Measurements from ENCODE around the gene EPN2.

The EPN2 gene

DNA sequence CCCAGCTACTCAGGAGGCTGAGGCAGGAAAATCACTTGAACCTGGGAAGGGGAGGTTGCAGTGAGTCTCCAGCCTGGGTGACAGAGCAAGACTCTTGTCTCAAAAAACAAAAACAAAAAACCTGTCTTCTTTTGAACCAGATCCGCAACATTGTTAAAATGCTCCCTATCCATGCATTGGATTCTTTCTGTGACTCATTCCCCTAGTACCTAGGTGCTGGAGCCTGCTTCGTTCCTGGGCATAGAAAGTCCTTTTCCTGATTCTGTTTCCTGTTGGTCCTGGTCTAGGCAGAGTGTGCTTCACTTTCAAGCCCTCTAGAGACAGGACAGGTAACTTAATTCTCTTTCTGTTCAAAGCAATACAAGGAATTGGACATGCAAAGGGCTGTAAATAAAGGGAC, 5.2 kb downstream of the EPN2 start:
- DNase-seq, result no peak

DNA sequence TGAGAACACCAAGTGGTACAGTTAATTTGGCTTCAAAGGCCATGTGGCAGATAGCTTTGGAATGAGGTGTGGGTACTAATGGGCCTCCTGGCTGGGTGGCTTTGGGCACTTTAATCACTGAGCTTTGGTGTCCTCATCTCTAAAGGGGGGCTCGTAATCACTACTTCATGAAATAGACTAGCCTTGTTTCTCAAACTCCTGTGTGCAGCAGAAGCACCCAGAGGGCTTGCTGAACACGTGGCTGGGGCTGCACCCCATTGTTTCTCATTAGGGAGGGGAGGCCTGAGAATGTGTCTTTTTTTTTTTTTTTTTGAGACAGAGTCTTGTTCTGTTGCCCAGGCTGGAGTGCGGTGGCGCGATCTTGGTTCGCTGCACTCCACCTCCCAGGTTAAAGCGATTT, 5.8 kb downstream of the EPN2 start:
- no peak for DNase-seq

DNA sequence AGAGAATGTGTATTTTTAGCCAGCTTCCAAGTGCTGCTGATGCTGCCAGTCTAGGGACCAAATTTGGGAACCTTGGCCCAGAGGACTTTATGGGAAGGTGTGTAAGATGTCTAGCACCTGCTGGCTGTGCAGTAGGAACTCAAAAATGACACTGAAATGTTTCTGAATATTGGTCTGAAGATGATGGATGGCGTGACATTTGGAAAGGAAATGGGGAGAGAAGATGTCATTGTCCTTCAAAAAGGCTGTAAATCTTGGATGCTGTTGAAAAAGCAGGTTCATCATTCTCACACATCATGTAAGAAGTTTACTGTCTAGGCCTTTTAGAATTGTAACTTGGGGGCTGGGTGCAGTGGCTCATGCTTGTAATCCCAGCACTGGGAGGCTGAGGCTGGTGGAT, 6.7 kb downstream of the EPN2 start:
- DNase-seq, result no peak

DNA sequence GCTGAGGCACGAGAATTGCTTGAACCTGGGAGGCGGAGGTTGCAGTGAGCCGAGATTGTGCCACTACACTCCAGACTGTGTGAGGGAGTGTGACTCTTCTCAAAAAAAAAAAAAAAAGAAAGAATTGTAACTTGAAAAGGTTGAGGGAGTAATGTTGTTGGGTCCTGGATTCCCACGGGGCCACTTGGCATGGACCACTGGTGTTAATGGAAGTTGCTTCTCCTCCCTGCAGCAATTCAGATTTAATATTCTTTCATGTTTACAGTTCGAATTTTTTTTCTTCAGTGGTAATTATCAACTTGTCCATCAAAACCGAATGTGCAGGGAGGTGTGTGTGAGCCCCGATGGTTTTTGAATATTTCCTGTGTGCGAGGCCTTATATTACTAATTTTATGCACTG, 7.2 kb downstream of the EPN2 start:
- DNase-seq, result no peak

DNA sequence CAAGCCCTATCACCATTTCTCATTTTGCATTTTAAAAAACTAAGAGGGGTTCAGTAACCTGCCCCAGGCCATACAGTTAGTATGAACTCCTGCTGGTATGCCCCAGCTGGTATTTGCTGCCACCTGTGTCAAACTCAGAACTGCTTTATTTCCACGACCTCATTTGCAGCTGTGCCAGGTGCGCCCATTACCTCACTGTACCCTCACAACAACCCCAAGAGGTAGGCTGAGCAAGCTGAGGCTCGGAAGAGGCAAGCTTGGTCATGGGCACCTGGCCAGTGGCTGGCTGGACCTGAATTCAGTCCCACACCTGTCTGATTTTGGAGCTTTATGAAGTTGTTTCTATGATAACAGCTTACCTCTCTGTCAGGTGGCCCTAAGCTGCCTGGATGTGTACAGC, 7.6 kb downstream of the EPN2 start:
- DNase-seq, result no peak

DNA sequence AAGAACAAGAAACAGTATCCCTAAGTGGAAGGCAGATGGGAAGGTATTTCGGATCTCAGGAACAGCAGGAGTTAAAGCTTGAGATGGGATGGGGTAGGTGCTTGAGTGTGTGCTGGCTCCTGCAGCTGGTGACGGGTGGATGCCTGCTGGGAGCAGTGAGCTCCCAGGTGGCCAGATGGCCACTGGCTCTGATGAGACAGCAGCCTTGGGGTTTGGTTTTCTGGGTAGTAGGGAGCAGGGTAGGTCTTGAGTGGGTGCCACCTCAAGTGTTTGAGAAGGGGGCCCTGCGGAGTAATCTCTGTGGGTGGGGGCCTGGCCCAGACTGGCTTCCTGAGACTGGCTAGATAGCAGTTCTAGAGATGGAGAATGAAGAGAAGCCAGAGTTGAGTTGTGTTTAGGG, 10.3 kb downstream of the EPN2 start:
- DNase-seq, result no peak

DNA sequence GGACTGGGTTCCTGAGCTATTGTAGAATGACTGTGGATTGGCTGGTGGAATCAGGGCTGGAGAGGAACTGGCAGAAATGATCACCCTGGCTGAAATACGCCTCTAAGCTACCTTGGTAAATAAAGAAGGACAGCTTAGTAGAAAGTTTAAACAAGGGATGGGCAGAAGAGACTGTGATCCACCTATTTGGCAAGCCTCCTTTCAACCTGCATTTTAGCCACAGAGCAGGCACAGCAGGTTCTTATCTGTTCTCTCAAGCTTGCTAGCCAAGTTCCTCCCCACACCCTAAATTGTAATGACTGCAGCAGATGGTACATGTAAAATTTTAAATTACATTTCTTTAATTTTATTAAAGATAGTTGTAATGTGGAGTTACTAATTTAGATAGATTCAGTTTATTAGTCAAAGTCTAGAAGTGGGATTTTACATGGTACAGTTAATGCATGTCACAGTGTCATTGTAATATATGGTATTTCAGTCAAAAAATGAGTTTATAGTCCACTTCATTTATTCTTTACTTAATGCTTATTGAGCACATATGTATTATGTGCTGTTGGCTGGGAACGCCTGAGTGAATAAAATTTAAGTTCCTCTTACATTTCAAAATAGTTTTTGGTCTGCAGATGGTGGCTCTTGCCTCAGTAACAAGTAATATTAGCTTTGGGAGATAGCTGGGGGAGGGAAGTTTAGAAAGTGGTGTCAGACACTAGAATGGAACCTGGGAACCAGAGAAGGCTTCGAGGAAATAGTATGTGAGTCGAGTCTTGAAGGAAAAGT, 11.2 kb downstream of the EPN2 start:
- DNase-seq, result no peak

DNA sequence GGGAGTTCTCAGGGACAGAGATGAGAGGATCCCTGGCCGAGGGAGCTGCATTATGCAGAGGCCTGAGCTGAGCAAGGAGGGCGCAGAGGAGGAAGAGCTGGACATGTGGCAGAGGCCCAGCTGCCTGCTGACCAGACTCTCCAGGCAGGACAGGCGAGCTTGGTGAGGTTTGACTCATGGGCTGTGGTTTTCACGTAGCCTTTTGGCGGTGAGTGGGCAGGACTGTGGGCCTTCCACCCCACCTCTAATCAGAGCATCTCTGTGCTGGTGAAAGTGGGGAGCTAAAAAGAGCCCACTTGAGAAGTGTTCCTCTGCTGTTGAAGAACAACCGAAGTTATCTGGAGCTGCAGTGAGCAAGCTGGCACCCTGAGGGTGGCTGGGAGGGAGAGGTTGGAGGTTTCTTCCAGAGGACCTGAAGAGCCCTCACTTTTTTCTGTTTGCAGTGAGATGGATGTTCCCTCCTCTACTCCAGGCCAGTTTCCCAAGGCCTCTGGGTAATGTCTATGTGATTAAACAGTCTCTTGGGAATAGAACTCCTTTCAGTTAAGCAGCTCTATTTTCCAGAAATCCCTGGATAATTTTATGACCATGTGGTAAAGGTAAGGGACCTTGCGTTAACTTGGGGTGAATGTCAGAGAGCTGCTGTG, 11.9 kb downstream of the EPN2 start:
- no peak for DNase-seq

DNA sequence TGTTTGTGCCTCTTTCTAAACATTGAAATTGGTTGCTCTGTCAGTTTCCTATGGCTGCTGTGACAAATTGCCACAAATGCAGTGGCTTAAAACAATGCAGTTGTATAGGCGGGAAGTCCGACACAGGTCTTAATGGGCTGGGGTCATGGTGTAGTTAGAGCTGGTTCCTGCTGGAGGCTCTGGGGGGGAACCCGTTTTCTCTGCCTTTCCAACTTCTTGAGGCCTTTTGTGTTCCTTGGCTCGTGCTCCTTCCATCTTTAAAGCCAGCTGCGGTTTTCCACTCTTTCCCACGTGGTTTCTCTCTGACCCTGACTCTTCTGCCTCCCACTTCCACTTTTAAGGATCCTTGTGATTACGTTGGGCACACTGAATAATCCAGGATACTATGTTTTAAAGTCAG, 12.5 kb downstream of the EPN2 start:
- no peak for DNase-seq

DNA sequence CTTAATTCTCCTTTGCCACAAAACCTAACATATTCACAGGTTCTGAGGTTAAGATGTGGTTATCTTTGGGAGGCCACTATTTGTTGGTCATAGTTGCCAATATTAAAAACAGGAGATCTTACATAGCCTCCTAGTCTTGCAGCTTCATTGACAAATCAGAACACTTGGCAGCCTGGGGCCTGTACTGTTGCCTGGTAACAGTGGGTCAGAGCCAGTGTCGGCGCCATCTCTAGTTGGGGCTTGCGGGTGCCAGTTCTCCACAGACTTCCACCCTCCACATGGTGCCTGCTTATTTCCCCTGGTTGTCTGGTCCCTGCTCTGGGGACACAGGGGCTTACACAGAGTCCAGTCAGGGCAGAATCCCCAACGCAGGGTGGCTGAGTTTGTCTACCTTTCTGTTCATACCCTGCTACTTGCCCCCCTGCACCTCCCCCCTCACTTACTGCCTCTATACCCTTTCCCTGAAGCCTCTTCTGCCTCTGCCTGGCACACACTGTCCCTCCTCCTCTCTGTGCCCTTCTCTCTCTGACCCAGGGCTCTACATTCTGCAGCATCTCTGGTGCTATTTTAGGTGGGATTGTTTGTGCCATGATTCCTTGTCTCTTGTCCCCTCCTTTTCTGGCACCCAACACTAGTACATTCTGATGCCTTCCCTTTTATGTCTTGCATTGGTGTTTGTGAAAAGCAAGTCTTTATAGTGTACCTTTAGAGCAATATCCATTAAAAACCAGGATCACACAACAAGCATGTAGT, 13.4 kb downstream of the EPN2 start:
- DNase-seq, result no peak

DNA sequence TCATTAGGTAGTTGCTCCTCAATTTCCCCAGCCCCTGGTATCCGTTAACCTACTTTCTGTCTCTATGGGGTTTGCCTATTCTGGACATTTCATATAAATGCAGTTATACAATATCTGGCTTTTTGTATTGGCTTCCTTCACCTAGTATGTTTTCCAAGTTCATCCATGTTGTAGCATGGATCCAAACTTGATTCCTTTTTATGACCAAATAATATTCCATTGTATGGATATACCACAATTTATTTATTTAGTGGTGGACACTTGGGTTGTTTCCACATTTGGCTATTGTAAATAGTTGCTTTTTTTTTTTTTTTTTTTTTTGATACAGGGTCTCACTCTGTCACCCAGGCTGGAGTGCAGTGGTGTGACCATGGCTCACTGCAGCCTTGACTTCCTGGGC, 15.9 kb downstream of the EPN2 start:
- DNase-seq, result no peak

DNA sequence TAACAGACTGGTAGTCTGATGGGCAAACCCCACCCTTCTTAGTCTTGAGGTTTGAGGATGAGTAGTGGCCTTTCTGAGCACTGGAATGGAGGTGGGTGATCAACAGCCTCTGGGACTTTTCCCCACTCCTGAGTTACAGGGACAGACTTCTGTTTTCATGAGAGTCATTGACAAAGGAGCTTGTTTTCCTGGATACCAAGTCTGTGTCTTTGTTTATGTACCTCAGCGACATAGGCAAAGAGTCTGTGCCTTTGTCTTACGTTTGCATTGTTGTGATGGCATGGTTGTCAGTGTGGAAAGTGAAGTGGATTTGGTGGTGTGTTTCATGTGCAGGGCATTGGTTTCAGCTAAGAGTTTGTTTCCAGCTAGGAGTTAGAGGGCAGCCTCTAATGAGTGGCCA, 17.5 kb downstream of the EPN2 start:
- no peak for DNase-seq

DNA sequence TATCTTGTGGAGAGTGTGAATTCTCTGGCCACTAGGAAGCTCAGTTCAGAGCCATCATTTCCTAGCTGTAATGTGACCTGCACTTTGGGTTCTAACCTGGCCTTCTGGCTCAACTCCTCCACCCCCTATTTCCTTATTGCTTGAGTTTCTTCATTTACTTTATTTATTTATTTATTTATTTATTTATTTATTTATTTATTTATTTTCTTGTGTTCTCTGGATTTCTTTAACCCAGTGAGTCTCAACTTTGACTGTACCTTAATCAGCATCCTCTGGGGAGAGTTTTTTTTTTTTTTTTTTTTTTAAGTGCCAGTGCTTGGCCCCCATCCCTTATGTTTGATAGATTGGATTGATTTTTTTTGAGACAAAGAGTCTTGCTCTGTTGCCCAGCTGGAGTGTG, 18.1 kb downstream of the EPN2 start:
- no peak for DNase-seq

DNA sequence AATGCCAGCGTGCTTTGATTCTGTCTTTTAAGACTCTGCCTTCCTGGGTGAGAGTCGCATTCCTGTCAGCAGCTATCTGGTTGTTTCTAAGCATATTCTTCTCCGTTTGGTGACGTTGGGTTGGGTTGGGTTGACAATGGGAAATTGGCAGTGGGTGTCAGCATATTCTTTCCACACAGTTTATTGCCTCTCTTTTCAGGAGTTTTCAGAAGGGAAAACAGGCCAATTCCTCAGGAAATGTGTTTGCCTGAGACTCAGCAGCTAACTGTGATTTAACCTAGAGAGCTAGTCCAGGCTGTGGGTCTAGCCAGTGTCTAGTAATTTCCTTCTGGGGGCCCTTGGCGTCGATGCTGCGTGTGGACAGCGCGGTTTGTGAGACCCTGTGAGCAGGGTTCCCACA, 21.2 kb downstream of the EPN2 start:
- DNase-seq, result no peak

DNA sequence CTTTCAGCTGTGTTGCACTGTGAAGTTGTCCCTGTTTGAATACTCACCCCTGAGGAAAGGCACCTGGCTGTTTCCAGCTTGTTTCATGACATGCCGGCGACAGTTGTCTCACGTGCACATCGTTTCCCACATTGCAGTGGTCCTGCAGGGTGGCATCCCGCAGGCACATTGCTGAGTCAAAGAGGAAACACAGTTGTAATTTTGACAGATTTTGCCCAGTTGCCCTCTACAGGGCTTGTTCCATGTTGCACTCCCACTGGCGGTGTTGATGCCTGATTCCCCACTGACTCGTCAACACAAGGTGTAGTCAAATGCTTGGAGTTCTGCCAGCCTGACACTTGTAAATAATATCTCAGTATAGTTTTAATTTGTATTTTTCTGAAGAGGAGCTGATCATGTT, 23.8 kb downstream of the EPN2 start:
- no peak for DNase-seq

DNA sequence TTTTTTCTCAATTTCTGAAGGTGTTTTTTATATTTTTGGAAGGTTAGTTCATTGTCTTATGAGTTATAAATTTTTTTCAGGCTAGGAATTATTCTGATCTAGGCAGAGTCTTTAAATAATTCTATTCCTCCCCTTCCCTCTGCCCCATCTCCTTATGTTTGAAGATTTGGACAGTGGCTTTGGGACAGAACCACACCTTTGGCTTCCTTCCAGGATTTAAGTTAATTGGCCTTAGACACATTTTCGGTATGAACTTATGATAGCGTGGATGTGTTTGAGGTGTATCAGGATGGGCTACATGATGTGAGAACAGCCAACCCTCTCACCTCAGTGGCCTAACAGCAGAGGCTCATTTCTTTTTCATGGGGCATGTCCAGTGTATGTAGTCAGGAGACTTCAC, 24.3 kb downstream of the EPN2 start:
- DNase-seq, result no peak

DNA sequence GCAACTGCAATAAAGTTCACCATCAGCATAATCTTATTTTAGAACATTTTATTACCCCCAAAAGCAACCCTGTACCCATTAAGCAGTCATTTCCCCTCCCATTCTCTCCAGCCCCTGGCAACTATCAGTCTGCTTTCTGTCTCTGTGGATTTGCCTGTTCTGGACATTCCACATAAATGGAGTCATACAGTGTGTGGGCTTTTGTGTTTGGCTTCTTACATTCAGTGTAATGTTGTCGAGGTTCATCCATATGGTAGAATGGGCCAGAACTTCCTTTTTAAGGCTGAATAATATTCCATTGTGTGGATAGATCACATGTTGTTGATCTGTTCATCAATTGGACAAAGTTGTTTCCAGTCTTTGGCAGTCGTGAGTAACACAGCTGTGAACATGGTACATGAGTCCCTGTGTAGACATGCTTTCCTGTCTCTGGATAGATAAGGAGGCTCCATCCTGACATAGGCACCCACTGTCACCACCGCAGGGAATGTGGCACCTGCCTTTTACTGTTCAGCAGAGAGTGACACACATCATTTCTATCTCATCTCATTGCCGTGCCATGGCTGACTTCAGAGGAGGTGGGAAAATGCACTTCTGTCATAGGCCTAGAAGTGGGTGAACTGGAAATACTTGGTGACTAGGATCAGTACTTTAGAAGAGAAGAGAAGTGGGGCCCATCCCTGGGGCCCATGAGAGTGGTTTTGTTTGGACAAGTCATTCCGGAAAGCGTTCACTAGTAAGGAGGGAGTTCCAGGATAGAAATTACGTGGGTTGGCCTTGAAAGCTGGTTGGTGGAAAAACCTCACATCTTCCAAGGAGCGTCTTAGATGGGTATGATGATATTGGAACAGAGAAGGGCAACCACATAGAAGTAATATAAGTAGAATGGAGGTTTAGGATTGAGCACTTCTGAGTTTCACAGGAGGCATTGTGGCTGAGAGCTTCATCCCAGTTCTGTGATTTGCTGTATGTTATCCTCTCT, 25.8 kb downstream of the EPN2 start:
- no peak for DNase-seq

DNA sequence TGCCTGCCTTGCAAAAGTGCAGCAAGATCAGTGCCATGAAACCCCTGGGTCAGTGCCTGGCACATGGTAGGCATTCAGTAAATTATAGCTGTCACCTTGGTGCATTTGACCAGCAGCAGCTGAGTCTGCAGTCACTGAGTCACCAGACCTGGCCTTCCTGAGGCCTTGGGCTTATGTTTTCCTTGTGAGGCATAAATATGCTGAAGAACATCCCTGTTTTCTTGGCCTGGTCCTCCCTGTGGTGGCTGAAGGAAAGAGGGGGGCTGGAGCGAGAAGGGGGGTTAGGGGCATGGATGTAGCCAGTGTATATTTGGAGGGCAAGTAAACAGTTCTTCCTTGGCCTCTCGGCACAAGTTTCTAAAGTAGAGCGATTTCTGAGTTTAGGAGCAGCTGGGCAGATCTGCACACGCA, 26.5 kb downstream of the EPN2 start:
- no peak for DNase-seq

DNA sequence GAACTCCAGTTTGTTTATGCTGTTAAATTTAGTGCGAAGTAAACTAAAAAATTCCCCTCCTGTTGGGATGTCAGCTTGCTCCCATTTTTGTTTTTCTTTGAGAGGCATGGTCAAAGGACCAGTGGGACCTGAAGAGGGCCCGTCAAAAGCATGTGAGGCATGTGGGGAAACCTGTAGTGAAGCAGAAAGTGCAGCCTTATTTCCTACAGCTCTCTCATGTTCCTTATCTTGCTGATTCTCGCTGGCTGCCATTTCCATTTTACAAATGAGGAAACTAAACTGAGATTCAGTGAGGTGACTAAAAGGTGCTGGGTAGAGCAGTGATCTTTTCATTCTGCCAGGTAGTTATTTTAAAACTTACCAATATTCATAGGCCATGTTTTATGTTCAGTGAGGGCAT, 27.1 kb downstream of the EPN2 start:
- DNase-seq, result no peak

DNA sequence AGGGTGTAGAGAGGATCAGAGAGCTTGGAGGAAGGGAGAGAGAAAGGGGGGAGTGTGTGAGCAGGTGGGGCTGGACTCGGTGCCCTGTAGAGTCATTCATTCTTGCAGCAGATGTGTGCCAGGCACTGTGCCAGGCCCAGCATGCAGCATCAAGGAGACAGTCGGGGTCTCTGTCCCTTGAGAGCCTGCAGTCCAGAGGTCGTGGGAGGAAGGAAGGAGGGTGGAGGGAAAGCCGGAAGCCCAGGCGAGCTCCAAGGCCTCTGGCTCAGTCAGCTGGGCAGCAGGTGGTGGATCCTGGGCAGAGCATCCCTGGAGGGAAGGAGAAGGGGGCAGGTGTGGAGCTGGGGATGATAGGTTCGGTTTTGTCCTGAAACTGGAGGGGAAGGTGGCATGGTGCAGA, 27.5 kb downstream of the EPN2 start:
- DNase-seq, result no peak

DNA sequence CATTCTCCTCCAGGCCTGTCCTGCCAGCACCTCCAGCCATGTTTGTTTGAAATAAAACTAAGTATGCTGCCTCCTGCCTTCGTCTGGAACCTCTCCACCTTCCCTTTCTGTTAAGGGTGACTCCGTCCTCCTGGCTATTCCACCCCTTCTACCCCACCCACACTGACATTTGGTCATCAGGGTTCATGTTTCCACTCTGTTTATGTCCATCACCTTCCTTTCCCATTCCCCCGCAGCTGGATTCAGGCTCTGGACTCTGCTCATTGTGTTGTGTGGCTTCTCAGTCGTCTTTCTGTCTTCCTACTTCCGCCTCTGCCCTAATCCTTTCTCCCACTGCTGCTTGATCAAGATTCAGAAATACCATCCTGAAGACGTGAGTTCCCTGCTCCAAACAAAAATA, 28.6 kb downstream of the EPN2 start:
- DNase-seq, result no peak

DNA sequence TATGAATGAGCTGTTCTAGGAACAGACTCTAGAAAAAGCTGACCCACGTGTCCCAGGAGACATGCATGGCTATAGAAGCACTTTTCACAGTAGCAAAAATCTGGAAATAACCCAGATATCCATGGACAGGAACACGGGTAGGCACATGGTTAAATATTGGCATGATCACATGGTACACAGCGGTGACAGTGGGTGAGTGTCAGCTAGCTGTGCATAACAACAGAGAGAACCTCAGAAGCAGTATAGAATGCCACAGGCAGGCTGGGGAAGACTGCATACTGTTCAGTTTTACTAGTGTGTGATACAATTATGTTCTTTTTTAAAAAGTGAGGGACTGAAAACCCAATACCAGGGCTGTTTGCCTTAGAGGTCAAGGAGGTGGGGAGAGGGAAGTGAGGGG, 31.4 kb downstream of the EPN2 start:
- DNase-seq, result no peak

DNA sequence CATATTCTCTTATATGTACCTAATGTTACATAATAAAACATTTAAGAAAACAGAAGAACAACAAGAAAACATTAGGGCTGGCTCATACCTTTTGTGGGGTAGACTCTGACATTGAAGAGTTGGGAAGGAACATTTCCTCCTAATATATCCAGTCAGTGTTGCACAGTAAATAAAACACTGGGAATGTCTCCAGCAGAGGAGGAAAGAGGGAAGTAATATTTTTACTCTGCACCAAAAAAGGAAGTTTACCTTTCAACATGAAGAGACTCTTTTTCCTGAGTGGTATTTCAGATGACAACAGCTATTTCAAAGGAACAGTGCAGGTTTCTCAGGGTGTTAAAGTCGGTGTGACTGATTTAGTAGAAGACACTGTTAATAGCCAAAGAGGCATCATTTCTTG, 31.9 kb downstream of the EPN2 start:
- no peak for DNase-seq
